ENCODE measurements around the gene ZNF3. TPM values are rescaled to one million over a fixed set of nuclear protein-coding genes. Genes with fewer than 3 reads are reported as not detected.

Gene ZNF3
- total and polyA plus RNA-seq, 2 experiments from 2014 or later, result 23.4 to 48.9 TPM

- Histone ChIP-seq H3K4me2 (no peak overlapping the region), H4K20me1 (replicated peaks; ENCODE audit: insufficient read depth) (peaks cover 6% of the 10 kb centered on the region), H3K27me3 (ENCODE audit: insufficient read depth) (0 out of 2 replicates have a peak, but pooled peaks cover 5% of the 10 kb centered on the region), H3K36me3 (ENCODE audit: insufficient read depth) (peaks cover 66% of the 10 kb centered on the region), H3K4me3 (no peak overlapping the region), H3F3A (replicated peaks; ENCODE audit: low read depth) (peaks cover 57% of the 10 kb centered on the region), H3K4me1 (ENCODE audit: insufficient read depth) (no peaks in the 10 kb centered on the region), H3K9me2 (ENCODE audit: insufficient read depth) (no peaks in the 10 kb centered on the region), H2AFZ (no peak overlapping the region), H3K27ac (ENCODE audit: low read depth) (no peak overlapping the region), H3K79me2 (replicated peaks; ENCODE audit: insufficient read depth) (peaks cover 9% of the 10 kb centered on the region)
- TF ChIP-seq POLR2AphosphoS5 (IDR thresholded peaks at IDR 0.05; ENCODE audit: low read depth) (peak; percentile 24; the same call in 1 of the 2 replicates), STAT1 (IDR thresholded peaks at IDR 0.05; ENCODE audit: unreplicated experiment) (no peak)
- Mint-ChIP-seq H3K27ac (no peak overlapping the region), H3K36me3 (ENCODE audit: low read depth) (peaks cover 96% of the 10 kb centered on the region), H3K9me3 (peaks cover 68% of the 10 kb centered on the region), H3K27me3 (ENCODE audit: insufficient read depth, low read depth, poor library complexity) (peaks cover 26% of the 10 kb centered on the region), H3K4me3 (no peak overlapping the region), H3K4me1 (no peaks in the 10 kb centered on the region)
- no peak for DNase-seq (ENCODE audit: low spot score)
- no peak for ATAC-seq
Measured at GRCh38 chr7:100069991-100070390, 11.5 kb downstream of the ZNF3 start.

- H3K36me3 Mint-ChIP-seq (ENCODE audit: low read depth), result peaks cover 90% of the 10 kb centered on the region
Measured at GRCh38 chr7:100066953-100067352, 14.6 kb downstream of the ZNF3 start.

More at GRCh38 chr7:100066953-100067352, 14.6 kb downstream of the ZNF3 start:
- H3K27me3 ChIP-seq (ENCODE audit: insufficient read depth), result 0 out of 2 replicates have a peak, but pooled peaks cover 5% of the 10 kb centered on the region
- ATAC-seq (peak; percentile 28; the same call in 1 of the 3 replicates), DNase-seq (ENCODE audit: low spot score) (no peak)
- no peak overlapping the region for H3K4me3 Mint-ChIP-seq
- H3K36me3 ChIP-seq (ENCODE audit: insufficient read depth), result peaks cover 41% of the 10 kb centered on the region
- H3K4me1 Mint-ChIP-seq, result no peaks in the 10 kb centered on the region
- no peak overlapping the region for H3K27ac Mint-ChIP-seq
- H3K9me2 ChIP-seq (ENCODE audit: insufficient read depth), result no peaks in the 10 kb centered on the region
- TF ChIP-seq ETS1 (IDR thresholded peaks at IDR 0.05) (no peak), CTCF (conservative IDR thresholded peaks at IDR 0.05; ENCODE audit: low read depth in 2 of 2) (peak; percentile 21 to 46; a peak in 2 of 4 replicates)
- H3K27me3 Mint-ChIP-seq (ENCODE audit: insufficient read depth, low read depth, poor library complexity), result peaks cover 25% of the 10 kb centered on the region
- no peaks in the 10 kb centered on the region for H3K4me1 ChIP-seq (ENCODE audit: insufficient read depth)
- no peak overlapping the region for H2AFZ ChIP-seq
- peaks cover 9% of the 10 kb centered on the region for H3K79me2 ChIP-seq (replicated peaks; ENCODE audit: insufficient read depth)
- no peak overlapping the region for H3K4me3 ChIP-seq
- H3K27ac ChIP-seq (ENCODE audit: low read depth), result 0 out of 2 replicates have a peak overlapping the region, but pooled peaks have one; percentile 32
- H3K9me3 Mint-ChIP-seq, result peaks cover 37% of the 10 kb centered on the region
- H4K20me1 ChIP-seq (replicated peaks; ENCODE audit: insufficient read depth), result peaks cover 6% of the 10 kb centered on the region
- peaks cover 38% of the 10 kb centered on the region for H3F3A ChIP-seq (replicated peaks; ENCODE audit: low read depth)
- H3K4me2 ChIP-seq, result no peak overlapping the region
